ENCODE measurements around the gene DNAJB12. TPM values are rescaled to one million over a fixed set of nuclear protein-coding genes. Genes with fewer than 3 reads are reported as not detected.
A peak's percentile ranks its signal among the peaks of the same experiment; 100 is the strongest.

Gene DNAJB12
- total and polyA plus RNA-seq, 8 donors: 14.6 to 22.0 (median 18.8) TPM

- Histone ChIP-seq H3K27me3 (no peaks in the 10 kb centered on the region), H3K4me3 (no peak overlapping the region), H3K4me1 (peaks cover 46 to 57% (median 52%) of the 10 kb centered on the region in 3 donors), H3K9me3 (no peaks in the 10 kb centered on the region), H3K27ac (peak overlapping the region; percentile 57 to 83 (median 72)), H3K36me3 (no peaks in the 10 kb centered on the region)
- WGBS, 2 donors: 55% methylated on average over 12 of the region's 12 CpGs
- intact Hi-C loops (cut with DNase I): no loop called here
- DNase-seq: peak in 5 of 6 donors; percentile 65 to 89 (median 79)
- FAIRE-seq: no peak
- ATAC-seq: peak in 1 of 4 donors; percentile 4
- TF ChIP-seq CTCF (IDR thresholded peaks at IDR 0.05): no peak
These were observed 37.8 kb downstream of the DNAJB12 start for GRCh38 chr10:72316748-72317435.

- no peak for FAIRE-seq
- H3K4me1 ChIP-seq: peaks cover 46 to 55% (median 47%) of the 10 kb centered on the region in 3 donors
- H3K36me3 ChIP-seq: no peaks in the 10 kb centered on the region
- no peak for TF ChIP-seq CTCF (IDR thresholded peaks at IDR 0.05)
- ATAC-seq: no peak
- DNase-seq: no peak
- peak overlapping the region; percentile 57 to 83 (median 72) for H3K27ac ChIP-seq
- WGBS, 2 donors: 45 to 50% methylated on average over 3 of the region's 3 CpGs
- H3K4me3 ChIP-seq: no peak overlapping the region
- H3K27me3 ChIP-seq: no peaks in the 10 kb centered on the region
- intact Hi-C loops (cut with DNase I): no loop called here
- no peaks in the 10 kb centered on the region for H3K9me3 ChIP-seq
These were observed 38.4 kb downstream of the DNAJB12 start for GRCh38 chr10:72316386-72316700.

- H3K4me1 ChIP-seq: peaks cover 41 to 50% (median 41%) of the 10 kb centered on the region in 3 donors
- no peak for FAIRE-seq
These were observed 38.9 kb downstream of the DNAJB12 start for GRCh38 chr10:72315611-72316385.

GRCh38 chr10:72315054-72315453 is 39.7 kb downstream of the DNAJB12 start:
- intact Hi-C loops (cut with DNase I): no loop called here
- FAIRE-seq (no peak), ATAC-seq (no peak), DNase-seq (peak in 3 of 6 donors; percentile 43 to 57 (median 48))
- no peaks in the 10 kb centered on the region for H3K27me3 ChIP-seq
- H3K4me1 ChIP-seq: peaks cover 33 to 42% (median 36%) of the 10 kb centered on the region in 3 donors
- peak overlapping the region in 2 of 4 donors; percentile 83 for H3K27ac ChIP-seq
- TF ChIP-seq CTCF (IDR thresholded peaks at IDR 0.05): no peak
- no peaks in the 10 kb centered on the region for H3K36me3 ChIP-seq
- WGBS, 2 donors: 28 to 29% methylated on average over 7 of the region's 7 CpGs
- no peak overlapping the region for H3K4me3 ChIP-seq
- no peaks in the 10 kb centered on the region for H3K9me3 ChIP-seq

More at GRCh38 chr10:72315611-72316385, 38.9 kb downstream of the DNAJB12 start:
- TF ChIP-seq CTCF (IDR thresholded peaks at IDR 0.05): no peak
- no peak overlapping the region for H3K4me3 ChIP-seq
- H3K27me3 ChIP-seq: no peaks in the 10 kb centered on the region
- intact Hi-C loops (cut with DNase I): no loop called here
- H3K9me3 ChIP-seq: no peaks in the 10 kb centered on the region
- ATAC-seq (peak; percentile 69 to 80 (median 72)), DNase-seq (peak in 5 of 6 donors; percentile 85 to 93 (median 90))
- WGBS, 2 donors: 5 to 12% methylated on average over 2 of the region's 2 CpGs
- peak overlapping the region; percentile 57 to 83 (median 72) for H3K27ac ChIP-seq
- no peaks in the 10 kb centered on the region for H3K36me3 ChIP-seq

Measured in pancreas (tissue), 10 donors.